H9 (cell line): ENCODE data around the gene ITGB2. TPM values are rescaled to one million over a fixed set of nuclear protein-coding genes. Genes with fewer than 3 reads are reported as not detected.

Experiments
- DNase-seq: peaks from one replicate; pipeline ENCODE4 v3.0.0-alpha.2; 2017
- H2AFZ ChIP-seq: one replicate; pipeline ENCODE4 v1.6.1; 2013; ENCODE audit warnings: mild to moderate bottlenecking, low read length, control low read depth, moderate library complexity
- H2AK5ac ChIP-seq: 2 replicates; pipeline ENCODE4 v1.6.1; 2013; ENCODE audit warnings: low read length, control low read depth, mixed read lengths; ENCODE audit not compliant: insufficient read length
- H2BK120ac ChIP-seq: one replicate; pipeline ENCODE4 v1.6.1; 2013; ENCODE audit warnings: low read depth, mild to moderate bottlenecking, low read length, control low read depth, inconsistent platforms; ENCODE audit not compliant: poor library complexity, severe bottlenecking
- H2BK12ac ChIP-seq: 2 replicates; pipeline ENCODE4 v1.6.1; 2013; ENCODE audit warnings: low read length, control low read depth, mixed read lengths, low read depth; ENCODE audit not compliant: insufficient read length
- H2BK15ac ChIP-seq: 2 replicates; pipeline ENCODE4 v1.6.1; 2013; ENCODE audit warnings: low read depth, low read length, control low read depth
- H2BK20ac ChIP-seq: one replicate; pipeline ENCODE4 v1.6.1; 2013; ENCODE audit warnings: low read depth, mild to moderate bottlenecking, low read length, control low read depth, inconsistent platforms; ENCODE audit not compliant: poor library complexity, severe bottlenecking
- H2BK5ac ChIP-seq: 2 replicates; pipeline ENCODE4 v1.6.1; 2013; ENCODE audit warnings: low read length, control low read depth, mixed read lengths; ENCODE audit not compliant: insufficient read length
- H3K14ac ChIP-seq: 2 replicates; pipeline ENCODE4 v1.6.1; 2013; ENCODE audit warnings: low read length, control low read depth; ENCODE audit not compliant: insufficient read depth
- H3K18ac ChIP-seq: 2 replicates; pipeline ENCODE4 v1.6.1; 2013; ENCODE audit warnings: low read depth, mild to moderate bottlenecking, mixed read lengths, low read length, control low read depth; ENCODE audit not compliant: insufficient read length
- H3K23ac ChIP-seq: 2 replicates; pipeline ENCODE4 v1.6.1; 2013; ENCODE audit warnings: low read length, control low read depth, mixed read lengths, low read depth; ENCODE audit not compliant: insufficient read length
- H3K23me2 ChIP-seq: 2 replicates; pipeline ENCODE4 v1.6.1; 2013; ENCODE audit warnings: low read depth, mild to moderate bottlenecking, mixed read lengths, low read length, control low read depth; ENCODE audit not compliant: insufficient read length, poor library complexity, severe bottlenecking
- H3K27ac ChIP-seq: 2 replicates; pipeline ENCODE4 v1.5.1; 2013; ENCODE audit warnings: low read length, control low read depth, mixed read lengths, low read depth; ENCODE audit not compliant: insufficient read length
- H3K27me3 ChIP-seq: 2 replicates; pipeline ENCODE4 v1.6.1; 2013; ENCODE audit warnings: low read length, control low read depth, inconsistent platforms; ENCODE audit not compliant: insufficient read depth
- H3K4ac ChIP-seq: 2 replicates; pipeline ENCODE4 v1.6.1; 2013; ENCODE audit warnings: low read depth, mild to moderate bottlenecking, control low read depth, inconsistent platforms, low read length, moderate library complexity
- H3K4me1 ChIP-seq: 2 replicates; pipeline ENCODE4 v1.6.1; 2013; ENCODE audit warnings: low read length, control low read depth, inconsistent platforms; ENCODE audit not compliant: insufficient read depth
- H3K4me2 ChIP-seq: 2 replicates; pipeline ENCODE4 v1.6.1; 2013; ENCODE audit warnings: low read length, control low read depth, mixed read lengths; ENCODE audit not compliant: insufficient read length, insufficient read depth
- H3K56ac ChIP-seq: 2 replicates; pipeline ENCODE4 v1.6.1; 2013; ENCODE audit warnings: low read depth, mild to moderate bottlenecking, mixed read lengths, low read length, control low read depth; ENCODE audit not compliant: insufficient read length
- H3K79me1 ChIP-seq: 2 replicates; pipeline ENCODE4 v1.6.1; 2013; ENCODE audit warnings: low read depth, mild to moderate bottlenecking, moderate library complexity, low read length, control low read depth, inconsistent platforms; ENCODE audit not compliant: insufficient read depth, poor library complexity, severe bottlenecking
- H3K79me2 ChIP-seq: 2 replicates; pipeline ENCODE4 v1.6.1; 2013; ENCODE audit warnings: low read length, control low read depth, inconsistent platforms; ENCODE audit not compliant: insufficient read depth
- H3K9ac ChIP-seq: 2 replicates; pipeline ENCODE4 v1.6.1; 2013; ENCODE audit warnings: low read length, control low read depth, mixed read lengths; ENCODE audit not compliant: insufficient read length; ENCODE audit errors: extremely low read depth
- H3K9me3 ChIP-seq: one replicate; pipeline ENCODE4 v1.6.1; 2013; ENCODE audit warnings: low read depth, low read length, inconsistent platforms; ENCODE audit not compliant: control insufficient read depth
- H3T11ph ChIP-seq: one replicate; pipeline ENCODE4 v1.6.1; 2013; ENCODE audit warnings: mild to moderate bottlenecking, low read length, control low read depth, inconsistent platforms
- H4K20me1 ChIP-seq: one replicate; pipeline ENCODE4 v1.6.1; 2013; ENCODE audit not compliant: control insufficient read depth, insufficient read length, insufficient read depth
- H4K5ac ChIP-seq: 2 replicates; pipeline ENCODE4 v1.6.1; 2013; ENCODE audit warnings: low read depth, mild to moderate bottlenecking, mixed read lengths, low read length, control low read depth; ENCODE audit not compliant: insufficient read length
- H4K8ac ChIP-seq: replicated peaks from 2 replicates; pipeline ENCODE4 v1.6.1; 2013; ENCODE audit warnings: low read length, control low read depth, mixed read lengths, low read depth; ENCODE audit not compliant: insufficient read length
- H4K91ac ChIP-seq: 2 replicates; pipeline ENCODE4 v1.6.1; 2013; ENCODE audit warnings: low read depth, mild to moderate bottlenecking, moderate library complexity, mixed read lengths, low read length, control low read depth; ENCODE audit not compliant: insufficient read length
- H3K27ac Mint-ChIP-seq, 3 experiments: 2 replicates in 2 of 3; 3 replicates in 1 of 3; pipeline ENCODE4 v1.8.0; 2020 to 2021; ENCODE audit warnings: mixed read lengths in 3 of 3, mild to moderate bottlenecking in 1 of 3, moderate library complexity in 1 of 3
- H3K27me3 Mint-ChIP-seq: 2 replicates; pipeline ENCODE4 v1.8.0; 2021; ENCODE audit warnings: low read depth, mild to moderate bottlenecking, moderate library complexity, mixed read lengths
- H3K36me3 Mint-ChIP-seq, 3 experiments: 2 replicates in 2 of 3; 3 replicates in 1 of 3; pipeline ENCODE4 v1.8.0; 2020 to 2021; ENCODE audit warnings: low read depth in 3 of 3, mixed read lengths in 3 of 3; ENCODE audit not compliant: insufficient read depth in 1 of 3
- H3K4me1 Mint-ChIP-seq, 2 experiments: 2 replicates each; pipeline ENCODE4 v1.8.0; 2020; ENCODE audit warnings: mixed read lengths in 2 of 2
- H3K4me3 Mint-ChIP-seq, 2 experiments: 2 replicates in 1 of 2; 3 replicates in 1 of 2; pipeline ENCODE4 v1.8.0; 2020 to 2021; ENCODE audit warnings: mild to moderate bottlenecking in 2 of 2, mixed read lengths in 2 of 2, moderate library complexity in 1 of 2
- H3K9me3 Mint-ChIP-seq, 2 experiments: 2 replicates in 1 of 2; 3 replicates in 1 of 2; pipeline ENCODE4 v1.8.0; 2020; ENCODE audit warnings: mild to moderate bottlenecking in 2 of 2, mixed read lengths in 2 of 2, moderate library complexity in 1 of 2
- CTCF ChIP-seq: fragments of 200-600 bp; sonication (generic); conservative IDR thresholded peaks from 3 replicates; pipeline ENCODE4 v1.8.0; 2021; ENCODE audit warnings: antibody characterized with exemption, mild to moderate bottlenecking
- WGBS: extraction: QIAGEN DNeasy Blood & Tissue Kit; methylation state at CpG from one replicate; pipeline ENCODE4 v1.1.7; 2013; ENCODE audit warnings: missing lambda C conversion rate, low lambda C conversion rate, mixed read lengths; ENCODE audit not compliant: insufficient read length; ENCODE audit errors: extremely low coverage; 5-methylcytosine and 5-hydroxymethylcytosine counted together
- total RNA-seq: library from RNA; stranded (reverse); gene quantifications from 2 replicates; pipeline ENCODE4 v1.2.1, GENCODE V29; 2021

Gene ITGB2
- total RNA-seq, 1 experiment from 2014 or later, result 1.1 TPM

- Histone ChIP-seq H3K79me1 (no peaks in the 10 kb centered on the region), H2AFZ (no peak overlapping the region), H3K23ac (no peak overlapping the region), H4K5ac (no peak overlapping the region), H3K9me3 (no peaks in the 10 kb centered on the region), H3K23me2 (peaks cover 13% of the 10 kb centered on the region), H3K27me3 (peaks cover 25% of the 10 kb centered on the region; the same call in 1 of the 2 replicates), H3T11ph (no peak overlapping the region), H2BK120ac (no peak overlapping the region), H2BK5ac (no peak overlapping the region), H3K18ac (no peak overlapping the region), H2BK20ac (no peak overlapping the region), H3K14ac (no peak overlapping the region; the same call in 1 of the 2 replicates), H3K56ac (no peak overlapping the region), H2AK5ac (no peak overlapping the region), H3K4me2 (peak overlapping the region; percentile 45), H2BK12ac (no peak overlapping the region), H3K9ac (no peak overlapping the region), H3K4ac (no peak overlapping the region), H4K8ac (no peak overlapping the region), H3K27ac (no peak overlapping the region), H4K20me1 (no peaks in the 10 kb centered on the region), H2BK15ac (no peak overlapping the region), H4K91ac (no peak overlapping the region), H3K79me2 (no peaks in the 10 kb centered on the region), H3K4me1 (no peaks in the 10 kb centered on the region; the same call in 1 of the 2 replicates)
- DNase-seq, result no peak
- Mint-ChIP-seq H3K36me3 (no peaks in the 10 kb centered on the region), H3K27me3 (peaks cover 69% of the 10 kb centered on the region), H3K4me1 (peaks cover 27 to 34% of the 10 kb centered on the region in 2 experiments), H3K27ac (no peak overlapping the region), H3K9me3 (peaks cover 2% of the 10 kb centered on the region in 2 experiments; a peak in 1 of 5 replicates), H3K4me3 (peak overlapping the region; percentile 47 to 65; a peak in 3 of 5 replicates)
- WGBS, result no CpG with 5 or more reads among the region's 68 CpGs
- TF ChIP-seq CTCF, result peak; percentile 46
Measured at GRCh38 chr21:44932408-44933181, 11.9 kb upstream of the ITGB2 start.
